HCEC 1CT (cell line): Measurements from ENCODE around the gene ASXL1.
"Not testable (repeated sequence)": the region's sequence is repeated elsewhere in the genome, so short reads cannot be mapped to it uniquely, and the experiment has no call there.

Experiments
- DNase-seq: peaks from one replicate; pipeline ENCODE4 v3.0.0-alpha.2; 2017

ASXL1 gene

DNA sequence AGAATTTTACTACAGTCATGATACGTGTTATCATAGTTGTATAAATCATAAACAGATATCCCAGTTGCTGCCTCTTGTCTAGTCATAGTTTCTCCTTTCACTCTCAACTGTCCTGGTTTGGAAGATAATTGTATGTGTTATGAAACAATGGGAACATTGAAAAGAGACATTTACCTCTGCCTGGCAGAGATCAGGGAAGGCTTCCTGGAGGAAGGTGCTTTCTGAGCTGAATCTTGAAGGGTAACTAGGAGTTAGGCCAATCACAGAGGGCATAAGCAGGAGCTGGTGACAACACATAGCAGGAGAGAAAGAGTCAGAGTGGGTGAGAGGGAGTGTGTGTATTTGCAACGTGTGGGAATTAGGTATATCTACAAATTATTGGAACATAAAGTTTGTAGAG, 5.4 kb downstream of the ASXL1 start:
- no peak for DNase-seq

DNA sequence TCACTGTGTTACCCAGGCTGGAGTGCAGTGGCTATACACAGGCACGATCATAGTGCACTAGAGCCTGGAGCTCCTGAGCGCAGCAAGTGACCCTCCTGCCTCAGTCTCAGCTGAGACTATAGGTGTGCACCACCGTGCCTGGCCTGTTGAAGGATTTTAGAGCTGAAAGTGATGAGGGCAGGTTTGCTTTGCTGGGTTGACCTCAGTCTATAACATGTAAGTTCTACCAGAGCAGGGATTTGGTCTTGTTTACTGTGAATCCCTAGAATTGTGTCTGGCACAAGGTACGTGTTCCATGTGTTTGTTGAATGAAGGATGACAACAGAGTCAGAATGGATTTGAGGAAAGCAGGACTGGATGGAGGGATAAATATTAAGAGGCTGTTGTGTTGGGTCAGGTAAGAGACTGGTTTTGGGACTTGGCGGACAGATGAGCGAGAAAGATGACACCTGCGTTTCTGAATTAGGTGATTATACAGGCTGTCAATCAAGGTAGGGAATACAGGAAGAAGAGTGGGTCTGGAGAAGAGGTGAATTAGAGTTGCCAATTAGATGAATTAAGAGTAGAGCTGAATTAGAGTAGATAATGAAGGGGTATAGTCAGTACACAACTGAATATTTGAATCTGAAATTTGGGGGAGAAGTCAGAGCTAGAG, 6.5 kb downstream of the ASXL1 start:
- DNase-seq: no peak

GRCh38 chr20:32365564-32365963, 7.4 kb downstream of the ASXL1 start:
- no peak for DNase-seq

GRCh38 chr20:32366380-32366779, 8.2 kb downstream of the ASXL1 start:
- DNase-seq: no peak

DNA sequence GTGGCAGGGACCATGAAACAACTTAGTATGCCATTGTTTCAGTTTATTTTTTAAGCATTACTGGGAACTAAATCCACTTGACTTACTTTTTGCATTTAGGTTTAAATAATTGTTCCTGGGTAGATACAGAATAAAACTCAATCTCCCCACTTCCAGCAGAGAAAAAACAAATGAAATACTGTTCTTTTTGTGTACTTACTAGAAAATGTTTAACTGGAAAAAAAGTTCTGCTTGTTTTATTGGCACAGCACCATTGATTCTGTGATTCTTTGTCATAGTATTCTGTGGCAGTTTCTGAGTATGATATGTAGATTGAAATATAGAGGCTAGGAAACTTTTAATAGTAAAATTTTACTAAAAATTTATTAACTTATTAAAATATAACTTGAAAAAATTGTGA, 10.2 kb downstream of the ASXL1 start:
- no peak for DNase-seq

DNA sequence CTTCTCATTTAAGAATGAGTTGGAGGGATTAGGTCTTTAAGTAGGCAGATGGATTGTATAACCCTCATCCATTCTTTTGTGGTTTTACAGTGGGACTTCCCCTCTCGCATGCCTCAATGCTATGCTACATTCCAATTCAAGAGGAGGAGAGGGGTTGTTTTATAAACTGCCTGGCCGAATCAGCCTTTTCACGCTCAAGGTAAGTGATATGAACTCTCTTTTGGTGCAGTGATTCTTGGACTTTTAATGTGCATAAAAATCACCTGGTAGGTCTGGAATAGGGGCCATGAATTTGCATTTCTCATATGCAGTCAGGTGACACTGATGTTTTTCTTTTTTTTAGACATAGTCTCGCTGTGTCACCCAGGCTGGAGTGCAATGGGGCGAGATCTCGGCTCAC, 10.8 kb downstream of the ASXL1 start:
- DNase-seq: no peak

GRCh38 chr20:32370897-32371296, 12.8 kb downstream of the ASXL1 start:
- DNase-seq: no peak

- no peak for DNase-seq
Observed at GRCh38 chr20:32378461-32378860, 20.3 kb downstream of the ASXL1 start.

- DNase-seq: not testable (repeated sequence)
Observed at GRCh38 chr20:32380037-32380436, 21.9 kb downstream of the ASXL1 start.

GRCh38 chr20:32380745-32381144, 22.6 kb downstream of the ASXL1 start:
- no peak for DNase-seq

GRCh38 chr20:32382102-32382950, 24.2 kb downstream of the ASXL1 start:
- DNase-seq: no peak

- DNase-seq: not testable (repeated sequence)
Observed at GRCh38 chr20:32383441-32383840, 25.3 kb downstream of the ASXL1 start.

- DNase-seq: peak; percentile 9
Observed at GRCh38 chr20:32385541-32385940, 27.4 kb downstream of the ASXL1 start.

- DNase-seq: peak; percentile 34
Observed at GRCh38 chr20:32386091-32386490, 28.0 kb downstream of the ASXL1 start.

DNA sequence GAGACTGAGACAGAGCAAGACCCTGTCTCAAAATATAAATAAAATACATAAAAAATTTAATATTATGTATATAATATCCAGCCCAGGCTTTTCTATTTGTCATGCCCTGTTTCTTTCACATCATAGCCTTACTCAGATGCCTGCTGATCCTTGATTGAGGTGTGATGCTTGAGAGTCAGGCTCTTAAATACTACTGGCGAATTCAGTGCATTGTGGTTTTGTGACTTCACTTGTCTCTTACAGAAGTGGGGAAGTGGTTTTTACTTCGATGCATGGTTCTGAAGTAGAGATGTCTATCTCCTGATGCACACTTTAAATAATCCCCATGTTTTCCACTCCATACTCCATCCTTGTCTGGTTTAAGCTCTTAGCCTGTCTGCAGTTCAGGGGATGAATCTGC, 29.1 kb downstream of the ASXL1 start:
- no peak for DNase-seq

GRCh38 chr20:32391003-32391402, 32.9 kb downstream of the ASXL1 start:
- peak; percentile 36 for DNase-seq

- no peak for DNase-seq
Observed at GRCh38 chr20:32395066-32395465, 36.9 kb downstream of the ASXL1 start.

DNA sequence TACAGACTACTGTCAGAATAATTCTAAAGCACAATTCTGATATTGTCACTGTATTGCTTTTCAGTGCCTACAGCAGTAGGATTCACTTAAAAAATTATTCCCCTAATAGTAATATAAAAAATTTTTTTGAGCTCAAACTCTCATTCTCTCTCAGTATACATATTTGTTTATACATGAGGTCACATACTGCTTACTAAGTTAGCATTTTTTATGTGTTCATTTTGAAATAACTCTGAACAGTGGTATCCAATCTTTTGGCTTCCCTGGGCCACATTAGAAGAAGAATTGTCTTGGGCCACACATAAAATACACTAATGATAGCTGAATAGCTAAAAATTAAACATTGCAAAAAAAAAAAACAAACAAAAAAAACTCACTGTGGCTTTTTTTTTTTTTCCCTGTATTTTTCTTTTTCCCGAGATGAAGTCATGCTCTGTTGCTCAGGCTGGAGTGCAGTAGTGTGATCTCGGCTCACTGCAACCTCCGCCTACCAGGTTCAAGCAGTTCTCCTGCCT, 38.6 kb downstream of the ASXL1 start:
- peak; percentile 21 for DNase-seq

DNA sequence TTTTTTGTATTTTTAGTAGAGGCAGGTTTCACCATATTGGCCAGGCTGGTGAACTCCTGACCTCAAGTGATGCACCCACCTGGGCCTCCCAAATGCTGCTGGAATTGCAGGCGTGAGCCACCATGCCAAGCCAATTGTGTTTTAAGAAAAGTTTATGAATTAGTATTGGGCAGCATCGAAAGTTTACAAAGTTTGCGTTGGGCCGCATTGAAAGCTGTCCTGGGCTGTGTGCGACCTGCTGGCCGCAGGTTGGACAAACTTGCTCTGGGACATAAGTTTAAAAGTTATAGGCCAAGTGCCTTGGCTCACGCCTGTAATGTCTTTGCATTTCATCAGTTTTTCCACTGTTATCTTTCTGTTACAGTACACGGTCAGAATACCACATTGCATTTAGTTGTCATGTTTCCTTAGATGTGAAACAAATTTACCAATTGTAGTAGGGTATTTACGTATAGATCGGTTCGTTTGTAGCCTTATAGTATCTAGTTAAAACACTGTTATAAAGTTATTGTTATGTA, 39.5 kb downstream of the ASXL1 start:
- no peak for DNase-seq

DNA sequence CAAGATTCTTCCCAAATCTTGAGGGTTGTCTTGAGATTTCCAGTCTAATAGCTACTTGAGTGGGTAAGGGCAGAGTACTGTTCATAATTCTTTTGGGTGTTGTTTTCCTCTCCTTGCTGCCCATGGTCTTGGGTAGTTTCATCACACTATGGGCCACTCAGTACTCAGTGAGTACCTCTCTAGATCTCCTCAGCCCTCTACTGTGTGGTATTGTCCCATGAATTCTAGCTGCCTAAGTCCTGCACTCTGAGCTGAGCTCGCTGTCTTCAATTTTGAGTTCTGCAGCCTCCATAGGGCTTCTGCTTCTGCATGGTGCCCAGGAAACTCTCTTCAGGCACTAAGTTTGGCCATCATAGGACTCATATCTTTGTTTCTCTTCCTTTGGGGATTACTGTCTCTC, 42.3 kb downstream of the ASXL1 start:
- DNase-seq: no peak

DNA sequence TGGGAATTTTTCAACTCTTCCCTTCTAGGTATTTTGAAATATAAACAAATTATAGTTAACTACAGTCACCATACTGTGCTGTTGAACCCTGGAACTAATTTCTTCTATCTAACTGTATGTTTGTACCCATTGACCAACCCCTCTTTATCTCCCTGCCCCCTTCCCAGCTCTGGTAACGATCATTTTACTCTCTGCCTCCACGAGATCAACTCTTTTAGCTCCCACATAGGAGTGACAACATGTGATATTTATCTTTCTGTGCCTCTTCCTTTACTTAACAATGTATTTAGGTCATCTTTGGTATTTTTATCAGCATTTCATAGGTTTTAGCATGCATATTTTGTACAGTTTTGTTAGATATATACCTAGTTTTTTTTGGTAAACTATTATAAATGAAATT, 45.9 kb downstream of the ASXL1 start:
- DNase-seq: no peak

- DNase-seq: no peak
Observed at GRCh38 chr20:32406701-32407100, 48.6 kb downstream of the ASXL1 start.

- DNase-seq: not testable (repeated sequence)
Observed at GRCh38 chr20:32407131-32407750, 49.1 kb downstream of the ASXL1 start.
